H9 (cell line): ENCODE results near the gene MAD1L1. TPM values are rescaled to one million over a fixed set of nuclear protein-coding genes. Genes with fewer than 3 reads are reported as not detected.

Experiments
- DNase-seq: peaks from one replicate; pipeline ENCODE4 v3.0.0-alpha.2; 2017
- H2AFZ ChIP-seq: one replicate; pipeline ENCODE4 v1.6.1; 2013; ENCODE audit warnings: mild to moderate bottlenecking, low read length, control low read depth, moderate library complexity
- H2AK5ac ChIP-seq: 2 replicates; pipeline ENCODE4 v1.6.1; 2013; ENCODE audit warnings: low read length, control low read depth, mixed read lengths; ENCODE audit not compliant: insufficient read length
- H2BK120ac ChIP-seq: one replicate; pipeline ENCODE4 v1.6.1; 2013; ENCODE audit warnings: low read depth, mild to moderate bottlenecking, low read length, control low read depth, inconsistent platforms; ENCODE audit not compliant: poor library complexity, severe bottlenecking
- H2BK12ac ChIP-seq: 2 replicates; pipeline ENCODE4 v1.6.1; 2013; ENCODE audit warnings: low read length, control low read depth, mixed read lengths, low read depth; ENCODE audit not compliant: insufficient read length
- H2BK15ac ChIP-seq: 2 replicates; pipeline ENCODE4 v1.6.1; 2013; ENCODE audit warnings: low read depth, low read length, control low read depth
- H2BK20ac ChIP-seq: one replicate; pipeline ENCODE4 v1.6.1; 2013; ENCODE audit warnings: low read depth, mild to moderate bottlenecking, low read length, control low read depth, inconsistent platforms; ENCODE audit not compliant: poor library complexity, severe bottlenecking
- H2BK5ac ChIP-seq: 2 replicates; pipeline ENCODE4 v1.6.1; 2013; ENCODE audit warnings: low read length, control low read depth, mixed read lengths; ENCODE audit not compliant: insufficient read length
- H3K14ac ChIP-seq: 2 replicates; pipeline ENCODE4 v1.6.1; 2013; ENCODE audit warnings: low read length, control low read depth; ENCODE audit not compliant: insufficient read depth
- H3K18ac ChIP-seq: 2 replicates; pipeline ENCODE4 v1.6.1; 2013; ENCODE audit warnings: low read depth, mild to moderate bottlenecking, mixed read lengths, low read length, control low read depth; ENCODE audit not compliant: insufficient read length
- H3K23ac ChIP-seq: 2 replicates; pipeline ENCODE4 v1.6.1; 2013; ENCODE audit warnings: low read length, control low read depth, mixed read lengths, low read depth; ENCODE audit not compliant: insufficient read length
- H3K23me2 ChIP-seq: 2 replicates; pipeline ENCODE4 v1.6.1; 2013; ENCODE audit warnings: low read depth, mild to moderate bottlenecking, mixed read lengths, low read length, control low read depth; ENCODE audit not compliant: insufficient read length, poor library complexity, severe bottlenecking
- H3K27ac ChIP-seq: 2 replicates; pipeline ENCODE4 v1.5.1; 2013; ENCODE audit warnings: low read length, control low read depth, mixed read lengths, low read depth; ENCODE audit not compliant: insufficient read length
- H3K27me3 ChIP-seq: 2 replicates; pipeline ENCODE4 v1.6.1; 2013; ENCODE audit warnings: low read length, control low read depth, inconsistent platforms; ENCODE audit not compliant: insufficient read depth
- H3K4ac ChIP-seq: 2 replicates; pipeline ENCODE4 v1.6.1; 2013; ENCODE audit warnings: low read depth, mild to moderate bottlenecking, control low read depth, inconsistent platforms, low read length, moderate library complexity
- H3K4me1 ChIP-seq: 2 replicates; pipeline ENCODE4 v1.6.1; 2013; ENCODE audit warnings: low read length, control low read depth, inconsistent platforms; ENCODE audit not compliant: insufficient read depth
- H3K4me2 ChIP-seq: 2 replicates; pipeline ENCODE4 v1.6.1; 2013; ENCODE audit warnings: low read length, control low read depth, mixed read lengths; ENCODE audit not compliant: insufficient read length, insufficient read depth
- H3K56ac ChIP-seq: 2 replicates; pipeline ENCODE4 v1.6.1; 2013; ENCODE audit warnings: low read depth, mild to moderate bottlenecking, mixed read lengths, low read length, control low read depth; ENCODE audit not compliant: insufficient read length
- H3K79me1 ChIP-seq: 2 replicates; pipeline ENCODE4 v1.6.1; 2013; ENCODE audit warnings: low read depth, mild to moderate bottlenecking, moderate library complexity, low read length, control low read depth, inconsistent platforms; ENCODE audit not compliant: insufficient read depth, poor library complexity, severe bottlenecking
- H3K79me2 ChIP-seq: 2 replicates; pipeline ENCODE4 v1.6.1; 2013; ENCODE audit warnings: low read length, control low read depth, inconsistent platforms; ENCODE audit not compliant: insufficient read depth
- H3K9ac ChIP-seq: 2 replicates; pipeline ENCODE4 v1.6.1; 2013; ENCODE audit warnings: low read length, control low read depth, mixed read lengths; ENCODE audit not compliant: insufficient read length; ENCODE audit errors: extremely low read depth
- H3K9me3 ChIP-seq: one replicate; pipeline ENCODE4 v1.6.1; 2013; ENCODE audit warnings: low read depth, low read length, inconsistent platforms; ENCODE audit not compliant: control insufficient read depth
- H3T11ph ChIP-seq: one replicate; pipeline ENCODE4 v1.6.1; 2013; ENCODE audit warnings: mild to moderate bottlenecking, low read length, control low read depth, inconsistent platforms
- H4K20me1 ChIP-seq: one replicate; pipeline ENCODE4 v1.6.1; 2013; ENCODE audit not compliant: control insufficient read depth, insufficient read length, insufficient read depth
- H4K5ac ChIP-seq: 2 replicates; pipeline ENCODE4 v1.6.1; 2013; ENCODE audit warnings: low read depth, mild to moderate bottlenecking, mixed read lengths, low read length, control low read depth; ENCODE audit not compliant: insufficient read length
- H4K8ac ChIP-seq: replicated peaks from 2 replicates; pipeline ENCODE4 v1.6.1; 2013; ENCODE audit warnings: low read length, control low read depth, mixed read lengths, low read depth; ENCODE audit not compliant: insufficient read length
- H4K91ac ChIP-seq: 2 replicates; pipeline ENCODE4 v1.6.1; 2013; ENCODE audit warnings: low read depth, mild to moderate bottlenecking, moderate library complexity, mixed read lengths, low read length, control low read depth; ENCODE audit not compliant: insufficient read length
- H3K27ac Mint-ChIP-seq, 3 experiments: 2 replicates in 2 of 3; 3 replicates in 1 of 3; pipeline ENCODE4 v1.8.0; 2020 to 2021; ENCODE audit warnings: mixed read lengths in 3 of 3, mild to moderate bottlenecking in 1 of 3, moderate library complexity in 1 of 3
- H3K27me3 Mint-ChIP-seq: 2 replicates; pipeline ENCODE4 v1.8.0; 2021; ENCODE audit warnings: low read depth, mild to moderate bottlenecking, moderate library complexity, mixed read lengths
- H3K36me3 Mint-ChIP-seq, 3 experiments: 2 replicates in 2 of 3; 3 replicates in 1 of 3; pipeline ENCODE4 v1.8.0; 2020 to 2021; ENCODE audit warnings: low read depth in 3 of 3, mixed read lengths in 3 of 3; ENCODE audit not compliant: insufficient read depth in 1 of 3
- H3K4me1 Mint-ChIP-seq, 2 experiments: 2 replicates each; pipeline ENCODE4 v1.8.0; 2020; ENCODE audit warnings: mixed read lengths in 2 of 2
- H3K4me3 Mint-ChIP-seq, 2 experiments: 2 replicates in 1 of 2; 3 replicates in 1 of 2; pipeline ENCODE4 v1.8.0; 2020 to 2021; ENCODE audit warnings: mild to moderate bottlenecking in 2 of 2, mixed read lengths in 2 of 2, moderate library complexity in 1 of 2
- H3K9me3 Mint-ChIP-seq, 2 experiments: 2 replicates in 1 of 2; 3 replicates in 1 of 2; pipeline ENCODE4 v1.8.0; 2020; ENCODE audit warnings: mild to moderate bottlenecking in 2 of 2, mixed read lengths in 2 of 2, moderate library complexity in 1 of 2
- WGBS: extraction: QIAGEN DNeasy Blood & Tissue Kit; methylation state at CpG from one replicate; pipeline ENCODE4 v1.1.7; 2013; ENCODE audit warnings: missing lambda C conversion rate, low lambda C conversion rate, mixed read lengths; ENCODE audit not compliant: insufficient read length; ENCODE audit errors: extremely low coverage; 5-methylcytosine and 5-hydroxymethylcytosine counted together
- total RNA-seq: library from RNA; stranded (reverse); gene quantifications from 2 replicates; pipeline ENCODE4 v1.2.1, GENCODE V29; 2021
- TF ChIP-seq, protein P1 (sequence below): fragments of 200-600 bp; sonication (generic); conservative IDR thresholded peaks from 3 replicates; pipeline ENCODE4 v1.8.0; 2021; ENCODE audit warnings: antibody characterized with exemption, mild to moderate bottlenecking

The MAD1L1 gene
- total RNA-seq, 1 experiment from 2014 or later, result 39.0 TPM

DNA sequence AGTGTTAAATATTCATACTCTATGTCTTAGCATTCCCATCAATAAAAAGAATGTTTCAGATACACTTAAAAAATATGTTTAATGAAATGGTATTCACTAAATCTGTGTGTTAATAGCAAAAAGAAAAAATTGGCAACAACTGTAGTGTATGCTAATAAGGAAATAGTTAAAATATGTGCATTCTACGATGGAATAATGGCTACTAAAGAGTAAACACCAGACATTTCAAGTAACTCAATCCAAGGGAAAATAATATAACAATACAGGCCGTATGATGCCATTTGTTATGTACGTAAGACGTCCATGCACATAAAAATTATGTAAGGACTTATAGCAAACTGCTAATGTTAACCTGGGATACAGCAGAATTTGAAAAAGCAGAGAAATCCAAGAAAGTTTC is 46.6 kb downstream of the MAD1L1 start:
- peaks cover 39 to 58% (median 48%) of the 10 kb centered on the region in 3 experiments for H3K36me3 Mint-ChIP-seq
- no peak overlapping the region for H3K56ac ChIP-seq
- H4K91ac ChIP-seq, result no peak overlapping the region
- H3K27ac Mint-ChIP-seq, result no peak overlapping the region
- no peak overlapping the region for H3K4ac ChIP-seq
- H2BK15ac ChIP-seq, result no peak overlapping the region
- no peaks in the 10 kb centered on the region for H3K9me3 ChIP-seq
- peaks cover 8 to 15% of the 10 kb centered on the region in 2 experiments; a peak in 4 of 5 replicates for H3K9me3 Mint-ChIP-seq
- no peaks in the 10 kb centered on the region for H3K27me3 ChIP-seq
- WGBS, result no CpG with 5 or more reads among the region's 4 CpGs
- H2BK5ac ChIP-seq, result no peak overlapping the region
- H3K4me2 ChIP-seq, result no peak overlapping the region
- H3K18ac ChIP-seq, result no peak overlapping the region
- DNase-seq, result no peak
- no peak overlapping the region for H4K8ac ChIP-seq
- no peak overlapping the region for H2AFZ ChIP-seq
- no peak overlapping the region for H3K14ac ChIP-seq
- no peaks in the 10 kb centered on the region for H3K27me3 Mint-ChIP-seq
- no peak overlapping the region for H3T11ph ChIP-seq
- no peaks in the 10 kb centered on the region for H3K4me1 Mint-ChIP-seq
- H3K4me3 Mint-ChIP-seq, result no peak overlapping the region
- no peak overlapping the region for H2BK120ac ChIP-seq
- no peaks in the 10 kb centered on the region for H3K23me2 ChIP-seq
- no peak overlapping the region for H2BK20ac ChIP-seq
- TF ChIP-seq, protein P1, sequence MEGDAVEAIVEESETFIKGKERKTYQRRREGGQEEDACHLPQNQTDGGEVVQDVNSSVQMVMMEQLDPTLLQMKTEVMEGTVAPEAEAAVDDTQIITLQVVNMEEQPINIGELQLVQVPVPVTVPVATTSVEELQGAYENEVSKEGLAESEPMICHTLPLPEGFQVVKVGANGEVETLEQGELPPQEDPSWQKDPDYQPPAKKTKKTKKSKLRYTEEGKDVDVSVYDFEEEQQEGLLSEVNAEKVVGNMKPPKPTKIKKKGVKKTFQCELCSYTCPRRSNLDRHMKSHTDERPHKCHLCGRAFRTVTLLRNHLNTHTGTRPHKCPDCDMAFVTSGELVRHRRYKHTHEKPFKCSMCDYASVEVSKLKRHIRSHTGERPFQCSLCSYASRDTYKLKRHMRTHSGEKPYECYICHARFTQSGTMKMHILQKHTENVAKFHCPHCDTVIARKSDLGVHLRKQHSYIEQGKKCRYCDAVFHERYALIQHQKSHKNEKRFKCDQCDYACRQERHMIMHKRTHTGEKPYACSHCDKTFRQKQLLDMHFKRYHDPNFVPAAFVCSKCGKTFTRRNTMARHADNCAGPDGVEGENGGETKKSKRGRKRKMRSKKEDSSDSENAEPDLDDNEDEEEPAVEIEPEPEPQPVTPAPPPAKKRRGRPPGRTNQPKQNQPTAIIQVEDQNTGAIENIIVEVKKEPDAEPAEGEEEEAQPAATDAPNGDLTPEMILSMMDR, result no peak
- no peaks in the 10 kb centered on the region for H3K79me1 ChIP-seq
- no peaks in the 10 kb centered on the region for H3K4me1 ChIP-seq
- H3K79me2 ChIP-seq, result no peaks in the 10 kb centered on the region
- H3K9ac ChIP-seq, result no peak overlapping the region
- H3K23ac ChIP-seq, result no peak overlapping the region
- no peak overlapping the region for H4K5ac ChIP-seq
- H2AK5ac ChIP-seq, result no peak overlapping the region
- H2BK12ac ChIP-seq, result no peak overlapping the region
- no peaks in the 10 kb centered on the region for H4K20me1 ChIP-seq
- no peak overlapping the region for H3K27ac ChIP-seq
